Measurements from ENCODE around the gene LPAR3.

DNA sequence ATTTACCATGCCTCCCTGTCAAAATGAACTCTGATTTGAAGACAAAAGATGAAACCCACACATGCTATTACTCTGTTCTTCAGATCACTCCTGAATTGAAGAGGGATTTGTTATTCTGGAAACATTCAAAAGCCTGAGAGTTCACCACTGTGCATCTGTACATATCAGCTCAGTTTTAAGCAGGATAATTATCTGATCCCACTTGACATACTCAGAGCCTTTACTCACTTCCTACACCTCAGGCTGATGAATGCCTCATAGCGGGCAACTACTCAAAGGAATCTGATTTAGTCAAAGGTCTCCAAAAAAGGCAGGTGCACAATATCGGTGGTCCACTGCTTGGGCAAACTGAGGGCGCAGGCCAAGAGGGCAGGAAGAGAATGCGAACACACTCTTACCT, 47.5 kb upstream of the LPAR3 start:
- TF ChIP-seq ZNF274 (IDR thresholded peaks at IDR 0.05; ENCODE audit: low read depth, low read length) (no peak), YY1 (IDR thresholded peaks at IDR 0.05; ENCODE audit: insufficient read depth, insufficient read length) (no peak), SUZ12 (IDR thresholded peaks at IDR 0.05; ENCODE audit: extremely low read depth, insufficient read depth, insufficient read length) (no peak)

Data from NT2/D1 (cell line).